AML-193 (cell line): Measurements from ENCODE around the gene ZDHHC13.
A peak's percentile ranks its signal among the peaks of the same experiment; 100 is the strongest.

Source experiments
- DNase-seq, 2 experiments: peaks; one replicate each; lab custom pipeline; 2025; lab: John Stamatoyannopoulos, UW

Gene ZDHHC13

GRCh38 chr11:19116971-19117759 is at the start of gene ZDHHC13:
ZDHHC13 (plus strand) TSS chr11:19117168; CDS start chr11:19117250, 82 bp downstream.
- peak; percentile 75 to 83 for DNase-seq

- DNase-seq, result peak; percentile 65 to 79
Observed at GRCh38 chr11:19071255-19071654, 45.7 kb upstream of the ZDHHC13 start.

GRCh38 chr11:19072464-19072863 is 44.5 kb upstream of the ZDHHC13 start:
- no peak for DNase-seq

- no peak for DNase-seq
Observed at GRCh38 chr11:19073454-19074415, 43.2 kb upstream of the ZDHHC13 start.

GRCh38 chr11:19075636-19076035 is 41.3 kb upstream of the ZDHHC13 start:
- DNase-seq, result no peak

GRCh38 chr11:19076744-19077589 is 40.0 kb upstream of the ZDHHC13 start:
- DNase-seq, result peak; percentile 24 to 35

- no peak for DNase-seq
Observed at GRCh38 chr11:19077965-19078364, 39.0 kb upstream of the ZDHHC13 start.

GRCh38 chr11:19079643-19080440 is 37.1 kb upstream of the ZDHHC13 start:
- no peak for DNase-seq

- no peak for DNase-seq
Observed at GRCh38 chr11:19080579-19080993, 36.4 kb upstream of the ZDHHC13 start.

GRCh38 chr11:19083166-19083565 is 33.8 kb upstream of the ZDHHC13 start:
- no peak for DNase-seq

- DNase-seq, result no peak
Observed at GRCh38 chr11:19084661-19085315, 32.2 kb upstream of the ZDHHC13 start.

GRCh38 chr11:19087658-19088057 is 29.3 kb upstream of the ZDHHC13 start:
- no peak for DNase-seq

GRCh38 chr11:19088791-19089190 is 28.2 kb upstream of the ZDHHC13 start:
- DNase-seq, result no peak

GRCh38 chr11:19089421-19089820 is 27.5 kb upstream of the ZDHHC13 start:
- DNase-seq, result no peak

GRCh38 chr11:19091366-19091765 is 25.6 kb upstream of the ZDHHC13 start:
- no peak for DNase-seq

- DNase-seq, result no peak
Observed at GRCh38 chr11:19092342-19092741, 24.6 kb upstream of the ZDHHC13 start.

GRCh38 chr11:19092850-19093249 is 24.1 kb upstream of the ZDHHC13 start:
- DNase-seq, result no peak

GRCh38 chr11:19093976-19094375 is 23.0 kb upstream of the ZDHHC13 start:
- DNase-seq, result no peak

GRCh38 chr11:19094859-19095258 is 22.1 kb upstream of the ZDHHC13 start:
- no peak for DNase-seq

GRCh38 chr11:19099093-19099492 is 17.9 kb upstream of the ZDHHC13 start:
- DNase-seq, result no peak
